ENCODE data around the gene FAH. TPM values are rescaled to one million over a fixed set of nuclear protein-coding genes. Genes with fewer than 3 reads are reported as not detected.

The FAH gene
- total and polyA plus RNA-seq, 2 experiments from 2014 or later, result 16.3 to 20.3 TPM

GRCh38 chr15:80161468-80162016 lies 8.7 kb downstream of the FAH start (continued):
- no peak for TF ChIP-seq REST (IDR thresholded peaks at IDR 0.05; ENCODE audit: unreplicated experiment)
- TF ChIP-seq CREB1 (CRISPR knock-in tag; IDR thresholded peaks at IDR 0.05; ENCODE audit: low read depth), result no peak
- TF ChIP-seq POLR2AphosphoS5 (IDR thresholded peaks at IDR 0.05; ENCODE audit: low read depth), result no peak
- TF ChIP-seq CTCF (conservative IDR thresholded peaks at IDR 0.05; ENCODE audit: low read depth in 2 of 2), result no peak

- no peak overlapping the region for H3K4me3 Mint-ChIP-seq
- Histone ChIP-seq H3K4me3 (no peak overlapping the region), H3K36me3 (ENCODE audit: insufficient read depth) (no peaks in the 10 kb centered on the region; the same call in none of the 2 replicates), H4K20me1 (replicated peaks; ENCODE audit: insufficient read depth) (no peaks in the 10 kb centered on the region), H3F3A (replicated peaks; ENCODE audit: low read depth) (no peaks in the 10 kb centered on the region), H3K4me1 (ENCODE audit: insufficient read depth) (no peaks in the 10 kb centered on the region), H2AFZ (no peak overlapping the region), H3K79me2 (replicated peaks; ENCODE audit: insufficient read depth) (no peaks in the 10 kb centered on the region), H3K27ac (ENCODE audit: low read depth) (no peak overlapping the region), H3K27me3 (ENCODE audit: insufficient read depth) (no peaks in the 10 kb centered on the region), H3K4me2 (no peak overlapping the region), H3K9me2 (ENCODE audit: insufficient read depth) (no peaks in the 10 kb centered on the region)
- peaks cover 7% of the 10 kb centered on the region for H3K27me3 Mint-ChIP-seq (ENCODE audit: insufficient read depth, low read depth, poor library complexity)
- H3K9me3 Mint-ChIP-seq, result no peaks in the 10 kb centered on the region; the same call in 2 of the 3 replicates
- H3K4me1 Mint-ChIP-seq, result no peaks in the 10 kb centered on the region
- no peak for ATAC-seq
- peaks cover 27% of the 10 kb centered on the region for H3K36me3 Mint-ChIP-seq (ENCODE audit: low read depth)
- no peak for TF ChIP-seq POLR2AphosphoS5 (IDR thresholded peaks at IDR 0.05; ENCODE audit: low read depth)
- TF ChIP-seq STAT1 (IDR thresholded peaks at IDR 0.05; ENCODE audit: unreplicated experiment), result no peak
- DNase-seq (ENCODE audit: low spot score), result no peak
- no peak overlapping the region for H3K27ac Mint-ChIP-seq
These were observed 9.3 kb downstream of the FAH start for GRCh38 chr15:80162059-80162554.

GRCh38 chr15:80163217-80163616 lies 10.4 kb downstream of the FAH start:
- no peaks in the 10 kb centered on the region for H4K20me1 ChIP-seq (replicated peaks; ENCODE audit: insufficient read depth)
- Mint-ChIP-seq H3K27ac (no peak overlapping the region), H3K9me3 (no peaks in the 10 kb centered on the region; the same call in 2 of the 3 replicates)
- TF ChIP-seq JUNB (IDR thresholded peaks at IDR 0.05; ENCODE audit: unreplicated experiment) (no peak), ETS1 (IDR thresholded peaks at IDR 0.05) (no peak), CTCF (conservative IDR thresholded peaks at IDR 0.05; ENCODE audit: low read depth in 2 of 2) (no peak), POLR2AphosphoS5 (IDR thresholded peaks at IDR 0.05; ENCODE audit: low read depth) (no peak), ZNF331 (CRISPR knock-in tag; IDR thresholded peaks at IDR 0.05; ENCODE audit: low read depth) (no peak), EZH2phosphoT487 (IDR thresholded peaks at IDR 0.05; ENCODE audit: unreplicated experiment) (no peak), ZNF114 (CRISPR knock-in tag; IDR thresholded peaks at IDR 0.05) (no peak), CREB1 (CRISPR knock-in tag; IDR thresholded peaks at IDR 0.05; ENCODE audit: low read depth) (no peak), STAT1 (IDR thresholded peaks at IDR 0.05; ENCODE audit: unreplicated experiment) (no peak)

More at GRCh38 chr15:80163217-80163616, 10.4 kb downstream of the FAH start:
- Histone ChIP-seq H3K79me2 (replicated peaks; ENCODE audit: insufficient read depth) (no peaks in the 10 kb centered on the region), H3K4me3 (no peak overlapping the region), H2AFZ (no peak overlapping the region), H3K4me2 (no peak overlapping the region), H3F3A (replicated peaks; ENCODE audit: low read depth) (no peaks in the 10 kb centered on the region), H3K27ac (ENCODE audit: low read depth) (no peak overlapping the region), H3K27me3 (ENCODE audit: insufficient read depth) (no peaks in the 10 kb centered on the region), H3K4me1 (ENCODE audit: insufficient read depth) (no peaks in the 10 kb centered on the region), H3K9me2 (ENCODE audit: insufficient read depth) (no peaks in the 10 kb centered on the region), H3K36me3 (ENCODE audit: insufficient read depth) (no peaks in the 10 kb centered on the region; the same call in 1 of the 2 replicates)
- Mint-ChIP-seq H3K36me3 (ENCODE audit: low read depth) (peaks cover 32% of the 10 kb centered on the region), H3K4me3 (no peak overlapping the region), H3K27me3 (ENCODE audit: insufficient read depth, low read depth, poor library complexity) (peaks cover 5% of the 10 kb centered on the region), H3K4me1 (no peaks in the 10 kb centered on the region)
- ATAC-seq (no peak), DNase-seq (ENCODE audit: low spot score) (no peak)
